Cortex of kidney (tissue), 1 donor: ENCODE results near the gene NEK10.

Experiments used
- DNase-seq: peaks from one replicate; lab custom pipeline; 2025; lab: John Stamatoyannopoulos, UW

The NEK10 gene

DNA sequence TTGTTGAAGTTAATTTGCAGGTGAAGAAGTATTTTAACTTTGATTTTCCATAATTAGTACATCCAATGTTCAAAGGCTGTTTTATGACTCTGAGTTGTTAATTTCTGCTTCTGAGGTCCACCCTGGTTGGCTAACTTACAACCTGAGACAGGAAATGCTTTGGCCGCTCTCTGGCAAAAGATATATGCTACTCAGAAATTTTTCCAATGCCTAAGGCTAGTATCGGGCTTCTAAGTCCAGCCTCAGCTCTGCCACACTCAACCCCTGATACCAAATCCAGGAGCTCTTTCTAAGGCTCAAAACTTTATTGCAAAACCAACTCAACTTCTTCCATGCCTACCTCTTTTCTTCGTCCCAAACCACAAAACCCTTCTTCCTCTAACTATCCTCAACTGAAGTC, 192.9 kb downstream of the NEK10 start:
- no peak for DNase-seq

DNA sequence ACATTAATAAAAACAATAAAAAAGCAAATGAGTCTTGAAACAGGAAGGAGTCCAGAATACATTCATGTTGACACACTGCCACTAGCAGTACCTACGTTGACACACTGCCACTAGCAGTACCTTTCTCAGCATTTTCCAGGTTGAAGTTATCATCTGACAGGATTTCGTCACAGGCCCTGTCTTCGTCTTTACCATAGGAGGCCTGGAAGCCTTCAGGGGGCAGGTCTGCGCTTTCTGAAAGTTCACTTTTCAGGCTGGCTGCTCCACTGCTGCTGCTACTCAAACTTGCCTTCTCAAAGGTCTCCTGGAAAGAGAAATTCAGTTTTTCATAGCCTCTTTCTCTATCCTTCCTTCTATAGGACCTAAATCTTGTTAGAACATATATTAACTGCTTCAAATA, 194.7 kb downstream of the NEK10 start:
- DNase-seq: no peak

DNA sequence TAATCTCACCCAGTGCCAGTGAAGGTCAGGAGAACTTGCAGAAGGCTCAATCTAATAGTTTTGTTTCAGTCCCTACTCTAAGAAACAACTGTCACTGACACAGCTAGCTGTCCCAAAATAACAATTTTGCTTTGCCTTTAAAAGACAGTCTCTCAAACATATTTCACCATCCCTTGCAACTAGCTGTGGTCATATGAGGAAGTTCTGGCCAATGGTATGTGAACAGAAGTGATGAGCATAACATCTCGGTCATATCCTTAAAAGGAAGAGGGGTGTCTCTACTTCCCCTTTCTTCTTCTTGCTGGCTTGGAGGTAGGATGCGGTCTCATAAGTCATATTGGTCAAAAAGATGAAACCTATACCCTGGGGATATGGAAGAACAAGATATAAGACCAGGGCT, 198.1 kb downstream of the NEK10 start:
- DNase-seq: no peak

DNA sequence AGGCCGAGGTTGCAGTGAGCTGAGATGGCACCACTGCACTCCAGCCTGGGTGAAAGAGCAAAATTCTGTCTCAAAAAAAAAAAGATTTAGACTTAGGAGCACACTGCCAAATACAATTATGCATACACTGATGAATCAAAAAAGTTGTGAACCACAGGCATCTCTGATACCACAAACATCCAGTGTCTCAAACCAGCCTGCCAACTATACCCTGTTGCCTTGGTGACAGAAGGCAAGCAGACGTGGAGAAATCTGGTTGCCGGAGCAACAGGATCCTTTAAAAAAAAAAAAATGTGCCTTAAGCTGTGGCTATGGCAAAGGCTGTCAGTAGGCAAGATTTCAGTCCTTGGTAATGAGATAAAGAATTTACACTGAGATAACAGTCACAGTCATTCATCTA, 202.3 kb downstream of the NEK10 start:
- no peak for DNase-seq

DNA sequence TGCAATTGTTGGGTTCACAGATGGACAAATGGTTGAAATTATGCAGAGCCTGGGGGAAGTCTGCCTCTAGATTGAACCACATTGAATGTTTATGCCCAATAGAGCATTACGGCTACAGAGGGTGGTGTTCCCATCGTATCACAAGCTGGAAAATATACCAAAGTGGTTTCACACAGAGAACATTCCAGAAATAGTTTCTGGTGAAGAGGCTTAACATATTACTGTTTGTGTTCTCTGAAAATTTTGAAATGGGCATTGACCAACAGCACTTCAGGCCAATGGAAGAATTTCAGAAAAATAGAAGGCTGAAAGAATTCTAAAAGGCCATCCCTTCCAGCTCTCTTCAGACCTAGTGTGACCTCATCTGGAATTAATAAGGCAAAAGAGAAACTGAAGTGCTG, 203.9 kb downstream of the NEK10 start:
- DNase-seq: no peak

GRCh38 chr3:27160779-27161287, 208.3 kb downstream of the NEK10 start:
- DNase-seq: no peak

- no peak for DNase-seq
Observed at GRCh38 chr3:27160146-27160545, 209.0 kb downstream of the NEK10 start.

DNA sequence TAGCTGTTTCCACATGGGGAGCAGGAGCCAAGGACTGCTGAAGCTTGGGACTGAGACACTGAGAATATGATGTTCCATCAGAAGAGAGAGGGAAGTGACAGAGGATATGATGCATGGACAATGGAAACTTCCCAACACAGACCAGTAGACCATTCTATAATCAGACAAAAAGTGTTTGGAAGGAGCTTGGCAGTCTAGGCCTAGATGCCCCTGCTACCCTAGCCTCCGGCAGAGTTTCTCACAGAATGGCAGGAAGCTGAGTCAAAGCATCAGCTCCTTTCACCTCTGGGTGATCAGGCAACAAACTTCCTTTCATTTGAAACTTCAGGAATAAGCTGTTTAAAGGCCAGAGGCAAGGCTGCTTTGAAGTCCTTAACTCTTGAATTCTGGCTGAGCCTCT, 222.0 kb downstream of the NEK10 start:
- no peak for DNase-seq

GRCh38 chr3:27146786-27147185, 222.4 kb downstream of the NEK10 start:
- no peak for DNase-seq

GRCh38 chr3:27145719-27146118, 223.5 kb downstream of the NEK10 start:
- DNase-seq: no peak

- DNase-seq: no peak
Observed at GRCh38 chr3:27141668-27142067, 227.5 kb downstream of the NEK10 start.

DNA sequence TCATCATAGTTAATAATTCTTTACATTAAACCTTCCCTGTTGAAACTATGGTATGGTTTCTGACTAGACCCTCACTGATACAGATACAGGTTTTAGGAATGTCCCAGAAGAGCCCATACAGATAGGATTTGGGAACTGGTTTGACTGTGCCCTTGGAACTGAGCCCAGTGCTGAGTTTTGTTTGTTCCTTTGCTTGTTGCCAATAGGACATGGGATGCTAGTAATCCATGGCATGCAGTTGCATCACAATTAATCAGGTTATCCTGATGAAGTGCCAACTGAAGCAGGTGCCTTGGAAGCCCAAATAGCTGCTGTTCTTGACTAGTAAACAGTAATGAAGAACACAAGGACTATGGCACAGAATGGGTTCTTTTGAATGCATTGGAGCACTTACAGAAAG, 230.6 kb downstream of the NEK10 start:
- DNase-seq: no peak

DNA sequence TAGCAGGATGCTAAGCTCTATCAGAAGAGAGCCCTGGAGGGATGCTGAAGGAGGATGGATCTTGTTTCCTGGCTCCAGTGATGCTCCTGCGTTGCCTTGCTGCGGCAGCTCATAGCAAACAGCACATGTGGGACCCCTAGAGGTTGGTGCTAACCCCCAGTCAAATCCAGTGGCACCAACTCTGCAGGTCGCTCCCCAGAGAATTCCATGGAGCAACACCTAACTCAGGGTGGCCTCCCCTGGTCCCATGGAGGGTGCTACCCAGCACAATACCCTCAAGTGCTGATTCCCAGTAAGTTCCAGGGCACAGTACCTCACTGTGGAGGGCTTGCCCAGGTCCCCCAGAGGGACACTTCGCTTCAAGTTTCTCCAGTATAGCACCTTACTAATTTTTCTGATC, 231.2 kb downstream of the NEK10 start:
- no peak for DNase-seq

DNA sequence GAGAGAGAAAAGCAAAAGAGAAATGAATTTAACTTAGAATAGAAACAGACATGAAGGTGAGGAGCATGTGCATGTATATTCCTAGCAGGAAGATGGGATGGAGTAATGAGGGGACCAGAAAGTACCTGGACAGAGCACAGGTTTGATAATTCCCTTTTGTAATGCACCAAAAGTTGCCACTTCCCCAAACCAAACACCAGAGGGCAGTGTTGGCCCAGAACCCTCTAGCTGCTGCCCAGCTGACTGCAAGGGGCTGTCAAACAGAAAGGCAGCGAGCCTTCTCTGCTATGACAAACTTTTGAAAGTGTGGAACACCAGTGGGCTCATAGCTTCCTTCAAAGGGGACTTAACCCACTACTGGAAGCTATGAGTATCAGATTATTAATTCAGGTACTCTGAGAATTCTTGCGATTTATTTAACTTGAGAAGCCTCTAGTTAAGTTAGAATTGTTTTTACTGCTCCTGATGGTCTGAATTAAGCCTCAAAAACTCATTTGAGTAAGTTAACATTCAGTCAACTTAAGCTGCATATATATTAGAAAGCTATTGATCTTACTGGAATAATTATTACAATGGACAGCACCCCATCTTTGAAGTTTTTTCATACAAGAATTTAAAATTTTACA, 234.9 kb downstream of the NEK10 start:
- DNase-seq: no peak

GRCh38 chr3:27133060-27133459, 236.1 kb downstream of the NEK10 start:
- DNase-seq: no peak

- no peak for DNase-seq
Observed at GRCh38 chr3:27130796-27131195, 238.4 kb downstream of the NEK10 start.

DNA sequence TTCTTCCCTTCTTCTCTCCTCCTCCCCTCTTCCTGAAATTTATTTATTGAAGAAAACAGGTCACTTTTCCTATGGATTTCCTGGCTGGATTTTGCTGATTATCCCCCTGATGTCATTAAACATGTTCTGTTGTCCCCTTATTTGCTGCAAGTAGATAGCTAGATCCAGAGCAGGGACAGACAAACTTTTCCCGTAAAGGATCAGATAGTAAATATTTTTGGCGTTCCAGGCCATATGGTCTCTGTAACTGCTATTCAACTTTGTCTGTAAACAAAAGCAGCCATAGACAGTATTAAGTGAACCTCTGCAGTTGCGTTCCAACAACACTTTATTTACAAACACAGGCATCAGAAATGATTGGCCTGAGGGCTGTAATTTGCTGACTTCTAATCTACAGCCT, 241.3 kb downstream of the NEK10 start:
- no peak for DNase-seq

- DNase-seq: no peak
Observed at GRCh38 chr3:27127195-27127594, 242.0 kb downstream of the NEK10 start.

- no peak for DNase-seq
Observed at GRCh38 chr3:27125821-27126501, 243.2 kb downstream of the NEK10 start.

- no peak for DNase-seq
Observed at GRCh38 chr3:27119639-27120038, 249.5 kb downstream of the NEK10 start.

DNA sequence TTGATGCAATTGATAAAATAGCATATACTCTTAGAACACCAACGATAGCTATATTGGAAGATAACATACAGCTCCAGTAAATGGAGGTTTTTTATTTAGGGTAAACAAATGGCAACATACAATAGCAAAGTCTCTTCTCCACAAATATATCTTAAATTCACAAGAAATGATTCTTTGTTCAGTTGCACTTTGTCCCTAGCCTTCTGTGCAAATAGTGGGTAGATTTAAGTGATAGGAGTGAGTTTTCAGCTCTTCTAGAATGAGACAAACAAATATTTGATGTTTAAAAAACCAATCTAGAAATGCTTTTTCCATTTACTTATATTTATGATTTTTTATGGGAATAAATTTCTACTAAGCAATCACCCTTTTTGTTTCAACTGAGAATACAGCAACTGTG, 253.8 kb downstream of the NEK10 start:
- no peak for DNase-seq

DNA sequence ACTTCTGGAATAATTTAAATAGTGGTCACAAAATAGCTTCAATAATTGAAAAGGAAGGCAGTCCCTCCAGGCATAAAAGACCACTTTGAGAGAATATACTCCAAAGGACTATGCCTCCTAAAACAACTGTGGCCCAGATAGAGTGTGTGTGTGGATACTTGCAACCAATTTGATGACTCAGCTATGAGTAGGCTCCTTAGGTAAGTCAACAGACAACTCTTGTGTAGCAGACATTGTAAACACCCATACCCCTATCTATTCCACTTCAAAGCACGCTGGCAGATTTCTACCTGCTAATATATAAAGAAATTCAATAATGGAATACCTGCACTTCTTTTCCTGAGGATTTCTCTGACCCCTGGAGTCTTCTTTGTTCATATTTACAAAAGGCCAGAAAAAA, 254.5 kb downstream of the NEK10 start:
- DNase-seq: no peak

GRCh38 chr3:27114129-27114528, 255.1 kb downstream of the NEK10 start:
- DNase-seq: no peak

DNA sequence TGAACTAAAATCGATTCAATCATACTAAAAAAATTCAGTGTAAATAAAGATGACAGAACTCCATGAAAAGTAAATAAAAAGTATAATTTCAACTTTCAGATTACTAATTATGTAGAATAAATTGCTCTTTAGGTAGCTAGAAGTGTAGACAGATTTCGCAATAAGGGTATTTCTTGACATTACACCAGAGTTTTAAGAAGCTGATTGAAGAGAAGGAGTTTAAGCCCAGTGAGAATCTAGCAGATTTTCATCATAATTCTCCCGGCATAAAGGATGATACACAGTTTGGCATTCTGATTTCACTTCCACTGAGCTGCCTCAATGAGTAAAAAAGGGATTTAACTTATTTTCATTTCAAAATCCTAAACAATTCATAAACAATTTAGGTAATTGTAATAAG, 259.2 kb downstream of the NEK10 start:
- DNase-seq: no peak
